Esophagus squamous epithelium (tissue), 4 donors: ENCODE results near the gene LHPP.

Source experiments
- CTCF ChIP-seq, 6 experiments: fragments of 450-650 bp in 4 of 6; fragments of 200-600 bp in 2 of 6; sonication (generic) in 2 of 6; IDR thresholded peaks; one replicate each; pipeline ENCODE4 v1.5.1; 2016 to 2019; ENCODE audit warnings: antibody characterized with exemption in 6 of 6, mild to moderate bottlenecking in 4 of 6, moderate library complexity in 4 of 6
- POLR2A ChIP-seq, 4 donors: fragments of 450-650 bp; IDR thresholded peaks; one replicate each; pipeline ENCODE4 v1.6.1; 2017; ENCODE audit warnings: antibody characterized with exemption in 4 of 4, mild to moderate bottlenecking in 4 of 4, moderate library complexity in 3 of 4

- TF ChIP-seq CTCF (IDR thresholded peaks at IDR 0.05) (no peak), POLR2A (IDR thresholded peaks at IDR 0.05) (no peak)
These were observed 90.1 kb downstream of the LHPP start for GRCh38 chr10:124551755-124552154.
